Fibroblast of the aortic adventitia (primary cell): Measurements from ENCODE around the gene CEP76. TPM values are rescaled to one million over a fixed set of nuclear protein-coding genes. Genes with fewer than 3 reads are reported as not detected.
A peak's percentile ranks its signal among the peaks of the same experiment; 100 is the strongest.

Experiments used
- DNase-seq: peaks from one replicate; pipeline ENCODE4 v3.0.0-alpha.2; 2010; ENCODE audit warnings: low read depth
- H3K4me3 ChIP-seq: 2 replicates; pipeline ENCODE4 v1.5.1; 2011; ENCODE audit warnings: low read depth, mild to moderate bottlenecking, control low read depth, low read length, moderate library complexity
- total RNA-seq: library from RNA; depleted of rRNA; stranded (reverse); fragments of >200 nt; gene quantifications from 2 replicates; pipeline ENCODE4 v1.2.3, GENCODE V29; 2012; ENCODE audit warnings: low replicate concordance
- TF ChIP-seq, protein P1 (sequence below): IDR thresholded peaks from 2 replicates; pipeline ENCODE4 v1.5.1; 2011; ENCODE audit warnings: mild to moderate bottlenecking, low read length, control low read depth, inconsistent platforms; ENCODE audit not compliant: insufficient read depth

Gene CEP76
- total RNA-seq, 1 donor = 10.3 TPM

GRCh38 chr18:12749121-12749520 is 46.6 kb upstream of the CEP76 start:
- H3K4me3 ChIP-seq = no peak overlapping the region
- TF ChIP-seq, protein P1, sequence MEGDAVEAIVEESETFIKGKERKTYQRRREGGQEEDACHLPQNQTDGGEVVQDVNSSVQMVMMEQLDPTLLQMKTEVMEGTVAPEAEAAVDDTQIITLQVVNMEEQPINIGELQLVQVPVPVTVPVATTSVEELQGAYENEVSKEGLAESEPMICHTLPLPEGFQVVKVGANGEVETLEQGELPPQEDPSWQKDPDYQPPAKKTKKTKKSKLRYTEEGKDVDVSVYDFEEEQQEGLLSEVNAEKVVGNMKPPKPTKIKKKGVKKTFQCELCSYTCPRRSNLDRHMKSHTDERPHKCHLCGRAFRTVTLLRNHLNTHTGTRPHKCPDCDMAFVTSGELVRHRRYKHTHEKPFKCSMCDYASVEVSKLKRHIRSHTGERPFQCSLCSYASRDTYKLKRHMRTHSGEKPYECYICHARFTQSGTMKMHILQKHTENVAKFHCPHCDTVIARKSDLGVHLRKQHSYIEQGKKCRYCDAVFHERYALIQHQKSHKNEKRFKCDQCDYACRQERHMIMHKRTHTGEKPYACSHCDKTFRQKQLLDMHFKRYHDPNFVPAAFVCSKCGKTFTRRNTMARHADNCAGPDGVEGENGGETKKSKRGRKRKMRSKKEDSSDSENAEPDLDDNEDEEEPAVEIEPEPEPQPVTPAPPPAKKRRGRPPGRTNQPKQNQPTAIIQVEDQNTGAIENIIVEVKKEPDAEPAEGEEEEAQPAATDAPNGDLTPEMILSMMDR = no peak
- no peak for DNase-seq

DNA sequence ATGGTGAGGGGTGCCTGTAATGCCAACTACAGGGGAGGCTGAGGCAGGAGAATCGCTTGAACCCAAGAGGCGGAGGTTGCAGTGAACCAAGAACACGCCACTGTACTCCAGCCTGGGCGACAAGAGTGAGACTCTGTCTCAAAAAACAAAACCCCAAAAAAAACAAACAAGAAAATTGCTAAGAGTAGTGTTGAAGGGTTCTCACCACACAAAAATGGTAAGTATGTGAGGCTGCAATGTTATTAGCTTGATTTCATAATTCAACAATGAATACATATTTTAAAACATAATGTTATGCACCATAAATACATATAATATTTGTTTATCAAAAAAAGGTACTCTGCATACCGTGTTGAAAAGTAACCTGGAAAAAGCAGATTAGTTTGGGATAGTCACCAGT is 46.1 kb upstream of the CEP76 start:
- TF ChIP-seq, protein P1 = no peak
- peak; percentile 16 for DNase-seq
- H3K4me3 ChIP-seq = no peak overlapping the region

DNA sequence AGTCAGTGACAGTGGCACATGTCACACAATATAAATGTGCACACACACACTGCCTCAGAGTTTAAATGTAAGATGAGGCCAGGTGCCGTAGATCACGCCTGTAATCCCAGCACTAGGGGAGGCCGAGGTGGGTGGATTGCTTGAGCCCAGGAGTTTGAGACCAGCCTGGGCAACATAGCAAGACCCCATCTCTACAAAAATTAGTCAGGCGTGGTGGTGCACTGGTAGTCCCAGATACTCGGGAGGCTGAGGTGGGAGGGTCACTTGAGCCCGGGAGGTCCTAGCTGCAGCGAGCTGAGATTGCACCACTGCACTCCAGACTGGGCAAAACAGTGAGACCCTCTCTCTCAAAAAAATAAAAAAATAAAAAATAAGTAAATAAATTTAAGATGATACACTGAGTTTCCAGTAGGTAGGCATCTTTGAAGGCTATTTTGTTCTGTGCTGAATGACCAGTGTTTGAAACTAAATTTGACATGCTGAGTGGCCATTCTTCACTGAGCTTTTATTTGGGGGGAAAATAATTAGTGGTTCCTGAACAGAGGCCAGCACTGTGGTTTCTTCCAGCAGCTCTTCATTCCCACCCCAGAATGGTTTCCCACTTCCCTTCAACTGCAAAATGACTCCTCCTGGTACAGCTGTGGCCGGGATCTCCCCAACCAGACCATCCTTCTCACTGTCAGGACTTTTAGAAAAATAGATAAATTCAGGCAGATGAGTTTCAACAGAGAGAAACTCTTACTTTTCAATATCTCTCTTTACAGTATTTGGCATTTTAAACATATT is 45.2 kb upstream of the CEP76 start:
- DNase-seq = no peak
- no peak overlapping the region for H3K4me3 ChIP-seq
- TF ChIP-seq, protein P1 = no peak

DNA sequence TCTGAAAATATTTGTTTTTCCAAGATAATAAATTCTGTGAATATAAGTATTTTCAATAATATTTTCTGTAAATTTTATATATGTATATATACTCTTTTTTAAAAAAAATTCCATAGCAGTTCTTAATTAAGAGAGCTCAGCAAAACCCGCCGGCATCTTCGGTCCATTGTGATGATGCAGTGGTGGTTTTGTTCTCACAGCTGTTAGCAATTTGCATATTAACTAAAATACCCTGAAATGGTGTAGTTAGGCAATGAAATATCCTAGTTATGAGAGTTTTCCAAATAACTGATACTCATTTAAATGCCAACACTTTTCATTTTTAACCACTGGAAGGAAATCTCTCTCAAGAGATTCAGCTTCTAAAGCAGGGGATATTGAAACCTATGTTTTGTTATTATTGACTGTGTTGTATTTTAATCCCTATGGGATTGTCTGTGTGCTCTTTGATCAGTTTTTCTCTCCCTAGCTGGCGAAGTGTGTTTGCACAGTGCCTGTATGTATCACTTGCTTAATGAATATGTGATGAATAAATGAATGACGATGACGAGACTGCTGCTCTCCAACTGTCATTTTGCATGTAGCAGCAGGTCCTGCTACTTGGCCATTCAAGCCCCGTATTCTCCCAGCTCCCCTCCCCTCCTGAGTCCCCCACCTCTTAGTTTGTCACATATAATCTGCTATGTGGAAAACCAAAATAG is 42.7 kb upstream of the CEP76 start:
- no peak overlapping the region for H3K4me3 ChIP-seq
- TF ChIP-seq, protein P1 = no peak
- no peak for DNase-seq

GRCh38 chr18:12744103-12744502 is 41.6 kb upstream of the CEP76 start:
- TF ChIP-seq, protein P1 = peak; percentile 74
- H3K4me3 ChIP-seq = no peak overlapping the region
- DNase-seq = peak; percentile 84

GRCh38 chr18:12742453-12742852 is 39.9 kb upstream of the CEP76 start:
- no peak overlapping the region for H3K4me3 ChIP-seq
- TF ChIP-seq, protein P1 = no peak
- DNase-seq = peak; percentile 57
